ENCODE data around the gene RGS2.

GRCh38 chr1:192766009-192766625 is 42.7 kb upstream of the RGS2 start:
- no peak for TF ChIP-seq POLR2A (IDR thresholded peaks at IDR 0.05)
- TF ChIP-seq, protein P1, sequence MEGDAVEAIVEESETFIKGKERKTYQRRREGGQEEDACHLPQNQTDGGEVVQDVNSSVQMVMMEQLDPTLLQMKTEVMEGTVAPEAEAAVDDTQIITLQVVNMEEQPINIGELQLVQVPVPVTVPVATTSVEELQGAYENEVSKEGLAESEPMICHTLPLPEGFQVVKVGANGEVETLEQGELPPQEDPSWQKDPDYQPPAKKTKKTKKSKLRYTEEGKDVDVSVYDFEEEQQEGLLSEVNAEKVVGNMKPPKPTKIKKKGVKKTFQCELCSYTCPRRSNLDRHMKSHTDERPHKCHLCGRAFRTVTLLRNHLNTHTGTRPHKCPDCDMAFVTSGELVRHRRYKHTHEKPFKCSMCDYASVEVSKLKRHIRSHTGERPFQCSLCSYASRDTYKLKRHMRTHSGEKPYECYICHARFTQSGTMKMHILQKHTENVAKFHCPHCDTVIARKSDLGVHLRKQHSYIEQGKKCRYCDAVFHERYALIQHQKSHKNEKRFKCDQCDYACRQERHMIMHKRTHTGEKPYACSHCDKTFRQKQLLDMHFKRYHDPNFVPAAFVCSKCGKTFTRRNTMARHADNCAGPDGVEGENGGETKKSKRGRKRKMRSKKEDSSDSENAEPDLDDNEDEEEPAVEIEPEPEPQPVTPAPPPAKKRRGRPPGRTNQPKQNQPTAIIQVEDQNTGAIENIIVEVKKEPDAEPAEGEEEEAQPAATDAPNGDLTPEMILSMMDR (IDR thresholded peaks at IDR 0.05): no peak

Data from thyroid gland (tissue), 4 donors.